Measurements from ENCODE around the gene PLEKHG5.

DNA sequence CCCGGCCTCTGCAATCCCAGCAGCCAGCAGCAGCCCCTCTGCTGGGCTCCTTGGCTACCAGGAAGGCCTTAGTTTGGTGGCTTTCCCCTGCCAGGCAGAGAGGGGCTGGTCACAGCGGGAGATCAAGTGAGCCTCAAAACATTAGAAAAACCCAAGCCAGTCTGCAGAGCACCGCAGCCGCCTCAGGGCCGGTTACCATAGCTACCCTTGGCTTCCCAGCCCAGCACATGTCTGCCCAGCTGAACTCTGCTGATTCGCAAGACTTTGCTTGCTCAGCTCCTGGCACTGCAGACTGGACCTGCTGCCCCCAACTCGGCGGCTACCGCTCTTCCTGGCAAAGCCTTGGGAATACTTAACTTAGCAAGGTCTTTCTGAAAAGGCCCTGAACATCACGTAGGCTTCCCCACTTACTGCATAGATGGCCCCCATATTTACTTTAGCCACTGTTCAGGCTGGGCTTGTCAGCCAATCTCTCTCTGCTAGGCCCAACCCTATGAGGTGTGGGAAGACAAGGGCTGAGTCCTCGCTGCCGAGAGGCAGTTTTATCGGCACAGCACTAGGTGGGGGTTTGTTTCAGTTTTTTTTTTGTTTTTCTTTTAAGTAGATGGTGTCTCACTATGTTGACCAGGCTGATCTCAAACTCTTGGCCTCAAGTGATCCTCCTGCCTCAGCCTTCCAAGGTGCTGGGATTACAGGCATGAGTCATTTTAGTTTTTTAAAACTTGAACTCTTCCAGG is 28.6 kb upstream of the PLEKHG5 start:
- TF ChIP-seq CTCF (IDR thresholded peaks at IDR 0.05) (no peak), POLR2A (IDR thresholded peaks at IDR 0.05) (no peak)

All from right lobe of liver (tissue), 4 donors.